Measurements from ENCODE around the gene BTNL9.
"Not testable (repeated sequence)": the region's sequence is repeated elsewhere in the genome, so short reads cannot be mapped to it uniquely, and the experiment has no call there.

The BTNL9 gene

GRCh38 chr5:181042722-181043121 lies 2.7 kb downstream of the BTNL9 start:
- no peak for DNase-seq

GRCh38 chr5:181043285-181044092 lies 3.4 kb downstream of the BTNL9 start:
- no peak for DNase-seq

- DNase-seq = no peak
Observed at GRCh38 chr5:181044093-181044599, 4.1 kb downstream of the BTNL9 start.

- no peak for DNase-seq
Observed at GRCh38 chr5:181044662-181045305, 4.7 kb downstream of the BTNL9 start.

- no peak for DNase-seq
Observed at GRCh38 chr5:181045316-181045715, 5.2 kb downstream of the BTNL9 start.

GRCh38 chr5:181045857-181046256 lies 5.8 kb downstream of the BTNL9 start:
- not testable (repeated sequence) for DNase-seq

- DNase-seq = no peak
Observed at GRCh38 chr5:181047288-181047687, 7.2 kb downstream of the BTNL9 start.

GRCh38 chr5:181047921-181048320 lies 7.9 kb downstream of the BTNL9 start:
- no peak for DNase-seq

GRCh38 chr5:181050016-181050415 lies 9.9 kb downstream of the BTNL9 start:
- no peak for DNase-seq

- no peak for DNase-seq
Observed at GRCh38 chr5:181051841-181052671, 12.0 kb downstream of the BTNL9 start.

- no peak for DNase-seq
Observed at GRCh38 chr5:181052672-181053487, 12.8 kb downstream of the BTNL9 start.

GRCh38 chr5:181053488-181054121 lies 13.5 kb downstream of the BTNL9 start:
- no peak for DNase-seq

- no peak for DNase-seq
Observed at GRCh38 chr5:181054138-181054537, 14.1 kb downstream of the BTNL9 start.

GRCh38 chr5:181054871-181055459 lies 14.9 kb downstream of the BTNL9 start:
- no peak for DNase-seq

GRCh38 chr5:181056431-181056830 lies 16.4 kb downstream of the BTNL9 start:
- DNase-seq = no peak

- no peak for DNase-seq
Observed at GRCh38 chr5:181058321-181058720, 18.3 kb downstream of the BTNL9 start.

- no peak for DNase-seq
Observed at GRCh38 chr5:181058786-181059296, 18.8 kb downstream of the BTNL9 start.

- DNase-seq = no peak
Observed at GRCh38 chr5:181059297-181060230, 19.5 kb downstream of the BTNL9 start.

- no peak for DNase-seq
Observed at GRCh38 chr5:181060231-181060590, 20.1 kb downstream of the BTNL9 start.
